GM12878 (cell line): ENCODE results near the gene RBBP5. TPM values are rescaled to one million over a fixed set of nuclear protein-coding genes. Genes with fewer than 3 reads are reported as not detected.

Experiments
- ATAC-seq: fragments of 200-7000 bp; cut with Tn5 transposase; 3 replicates; pipeline ENCODE4 v1.9.1; 2020; ENCODE audit warnings: mild to moderate bottlenecking, moderate library complexity
- BruUV-seq: library from RNA; stranded (reverse); fragments of 400-500 nt; replicated peaks from 2 replicates; lab custom pipeline; 2021; lab: Mats Ljungman, UMichigan
- CTCF ChIA-PET: fragments of 300-600 bp; sonication (Branson Sonifier 250); formaldehyde crosslinking; extraction: SDS; loops from one replicate; lab custom pipeline; 2021; ENCODE audit warnings: inconsistent platforms; lab: Yijun Ruan, JAX
- POLR2A ChIA-PET: fragments of 350-600 bp; formaldehyde crosslinking; extraction: SDS; loops from one replicate; lab custom pipeline; 2021; ENCODE audit warnings: inconsistent platforms; lab: Charles Lee
- RAD21 ChIA-PET: fragments of 300-600 bp; sonication (Branson Sonifier 250); formaldehyde crosslinking; loops from one replicate; lab custom pipeline; 2023; ENCODE audit warnings: antibody characterized with exemption; ENCODE audit not compliant: unreplicated experiment; lab: Charles Lee
- SMC1A ChIA-PET: fragments of 300-600 bp; sonication (Branson Sonifier 250); formaldehyde crosslinking; loops from one replicate; lab custom pipeline; 2023; ENCODE audit not compliant: unreplicated experiment, uncharacterized antibody; lab: Charles Lee
- DNase-seq: peaks from one replicate; pipeline ENCODE4 v3.0.0-alpha.2; 2011; ENCODE audit warnings: low read depth, low spot score
- FAIRE-seq: peaks from 3 replicates; lab custom pipeline; 2011; peaks lifted over from hg19 to GRCh38; lab: Jason Lieb, UNC
- H2AFZ ChIP-seq: 2 replicates; pipeline ENCODE4 v1.6.0; 2011; ENCODE audit warnings: low read depth, low read length, control low read depth; ENCODE audit not compliant: control insufficient read depth
- H3K27ac ChIP-seq: 2 replicates; pipeline ENCODE4 v1.5.1; 2011; ENCODE audit warnings: control low read depth; ENCODE audit not compliant: control insufficient read depth, insufficient read depth
- H3K27me3 ChIP-seq, 2 experiments: replicated peaks in 1 of 2; 2 replicates each; pipeline versions ENCODE4 v1.6.0 to v1.6.1; 2011; ENCODE audit warnings: low read length in 1 of 2; ENCODE audit not compliant: control insufficient read depth in 2 of 2, insufficient read depth in 2 of 2
- H3K36me3 ChIP-seq, 2 experiments: 2 replicates each; pipeline ENCODE4 v1.5.1; 2011; ENCODE audit warnings: low read length in 1 of 2; ENCODE audit not compliant: control insufficient read depth in 2 of 2, insufficient read depth in 2 of 2
- H3K4me1 ChIP-seq: 2 replicates; pipeline ENCODE4 v1.6.1; 2011; ENCODE audit warnings: mild to moderate bottlenecking, low read length, moderate library complexity, mixed read lengths; ENCODE audit not compliant: control insufficient read depth, insufficient read depth
- H3K4me2 ChIP-seq: 2 replicates; pipeline ENCODE4 v1.6.0; 2011; ENCODE audit warnings: control low read depth; ENCODE audit not compliant: control insufficient read depth, insufficient read depth
- H3K4me3 ChIP-seq: fragments of 200-600 bp; sonication (generic); 2 replicates; pipeline ENCODE4 v1.5.1; 2016
- H3K79me2 ChIP-seq: 2 replicates; pipeline ENCODE4 v1.6.0; 2011; ENCODE audit warnings: low read length; ENCODE audit not compliant: control insufficient read depth, insufficient read depth
- H3K9ac ChIP-seq: 2 replicates; pipeline ENCODE4 v1.8.0; 2011; ENCODE audit warnings: low read length, control low read depth, mixed read lengths; ENCODE audit not compliant: control insufficient read depth, insufficient read depth
- H3K9me3 ChIP-seq: replicated peaks from 3 replicates; pipeline ENCODE4 v1.5.1; 2011; ENCODE audit warnings: mild to moderate bottlenecking, low read length; ENCODE audit not compliant: control insufficient read depth, insufficient read depth
- H4K20me1 ChIP-seq: 2 replicates; pipeline ENCODE4 v1.6.0; 2011; ENCODE audit not compliant: control insufficient read depth, insufficient read depth
- KDM1A ChIP-seq: fragments of 200-600 bp; sonication (generic); IDR thresholded peaks from 2 replicates; pipeline ENCODE4 v1.6.1; 2016; ENCODE audit warnings: borderline replicate concordance
- PAX8 ChIP-seq: fragments of 450-650 bp; IDR thresholded peaks from 2 replicates; pipeline ENCODE4 v1.6.1; 2017; ENCODE audit warnings: mild to moderate bottlenecking, moderate library complexity
- POLR2AphosphoS2 ChIP-seq: IDR thresholded peaks from 2 replicates; pipeline ENCODE4 v1.6.1; 2011; ENCODE audit warnings: low read depth, mild to moderate bottlenecking, low read length, improper control_type of control experiment, moderate library complexity
- RFX5 ChIP-seq: IDR thresholded peaks from 2 replicates; pipeline ENCODE4 v1.6.1; 2011; ENCODE audit warnings: low read depth, low read length, improper control_type of control experiment
- TCF12 ChIP-seq: IDR thresholded peaks from 2 replicates; pipeline ENCODE4 v1.6.1; 2011; ENCODE audit warnings: low read depth, mild to moderate bottlenecking, low read length
- WGBS: methylation state at CpG from one replicate; pipeline ENCODE4 v1.1.6; 2016; ENCODE audit warnings: low lambda C conversion rate; ENCODE audit not compliant: insufficient replicate concordance, insufficient coverage; ENCODE audit errors: missing lambda C conversion rate; 5-methylcytosine and 5-hydroxymethylcytosine counted together
- in situ Hi-C: fragments of 300-500 bp; cut with MboI; formaldehyde crosslinking; loops from 9 replicates; pipeline ENCODE4 v1.14.3; 2018; ENCODE audit warnings: mixed read lengths
- intact Hi-C: fragments of 100-400 bp; cut with micrococcal nuclease; formaldehyde crosslinking; loops from one replicate; pipeline ENCODE4 v1.14.2; 2022; ENCODE audit not compliant: unreplicated experiment
- polyA plus RNA-seq, 11 experiments: library from polyadenylated mRNA; depleted of rRNA in 4 of 11; unstranded in 6 of 11; stranded (reverse) in 5 of 11; fragments of >200 nt; fragmentation: Nextera tagmentation in 4 of 11; fragmentation: Illumina TruSeq in 1 of 11; extraction: Ambion mirVana in 4 of 11; extraction: Trizol in 1 of 11; gene quantifications; 1 replicate in 1 of 11; 2 replicates in 10 of 11; pipeline versions ENCODE4 v1.2.1 to v1.2.3, GENCODE V29; 2011 to 2016; ENCODE audit warnings: inconsistent platforms in 2 of 11, missing spikeins in 2 of 11, low read depth in 1 of 11
- total RNA-seq, 4 experiments: library from RNA; depleted of rRNA in 3 of 4; stranded (reverse); fragments of >200 nt in 3 of 4; fragmentation: Illumina TruSeq in 1 of 4; extraction: Trizol in 1 of 4; gene quantifications; 2 replicates each; pipeline versions ENCODE4 v1.2.1 to v1.2.3, GENCODE V29; 2013 to 2021
- TF ChIP-seq, protein P1 (sequence below): fragments of 450-650 bp; IDR thresholded peaks from 2 replicates; pipeline ENCODE4 v1.6.1; 2017; ENCODE audit warnings: mild to moderate bottlenecking, moderate library complexity
- TF ChIP-seq, protein P2 (sequence below): fragments of 150-350 bp; IDR thresholded peaks from 2 replicates; pipeline ENCODE4 v1.6.1; 2014; ENCODE audit warnings: mild to moderate bottlenecking, low read depth, low read length

Gene RBBP5
- total and polyA plus RNA-seq, 10 of the 15 experiments (the other 5 are each of a cell fraction or from before 2014, with no cell fraction given): 10.0 to 20.6 (median 14.8) TPM

DNA sequence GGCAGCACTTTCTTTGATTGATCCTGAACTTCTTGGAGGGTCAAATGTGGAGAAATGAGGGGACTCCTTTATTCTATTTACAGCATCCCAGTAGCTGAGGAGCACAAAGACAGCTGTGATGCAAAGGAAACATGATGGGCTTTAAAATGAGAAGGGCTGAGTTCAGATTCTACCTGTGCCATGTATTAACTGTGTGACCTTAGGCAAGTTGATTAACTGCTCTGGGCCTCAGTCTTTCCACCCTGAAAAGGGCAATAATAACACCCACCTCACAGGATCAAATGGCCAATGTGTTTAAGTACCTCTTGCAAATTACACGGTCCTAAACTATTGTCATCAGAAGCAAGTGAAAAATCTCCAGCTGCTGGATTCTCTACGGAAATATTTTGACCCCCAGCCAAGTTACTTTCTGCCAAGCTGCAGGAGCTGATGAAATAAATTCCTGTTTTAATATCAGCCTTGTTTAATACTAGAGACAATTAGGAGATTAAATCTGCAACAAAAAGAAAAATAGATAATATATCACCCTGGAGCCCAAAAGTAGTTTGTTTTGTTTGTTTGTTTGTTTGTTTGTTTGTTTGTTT, 53.2 kb downstream of the RBBP5 start:
- no peak overlapping the region for H3K4me2 ChIP-seq
- BruUV-seq: no TSS peak
- H3K9me3 ChIP-seq: no peaks in the 10 kb centered on the region
- intact Hi-C loops: no loop called here
- no peak overlapping the region for H3K9ac ChIP-seq
- SMC1A ChIA-PET: interaction anchor here (1.1 to 1.7 kb wide), 2 partner anchors 92 to 187 kb away, joined by 3 to 5 read pairs; no protein-coding TSS in a partner anchor
- CTCF ChIA-PET: interaction anchor here (1.1 kb wide), 1 partner anchor 73 kb away, joined by 3 read pairs; no protein-coding TSS in a partner anchor
- no peak overlapping the region for H2AFZ ChIP-seq
- RAD21 ChIA-PET: no interaction called here
- no peaks in the 10 kb centered on the region for H3K27me3 ChIP-seq
- no peaks in the 10 kb centered on the region for H4K20me1 ChIP-seq
- FAIRE-seq (no peak), ATAC-seq (no peak), DNase-seq (no peak)
- H3K79me2 ChIP-seq: no peaks in the 10 kb centered on the region
- 72% methylated on average over 2 of the region's 2 CpGs for WGBS
- H3K4me3 ChIP-seq: no peak overlapping the region
- in situ Hi-C loops: no loop called here
- POLR2A ChIA-PET: no interaction called here
- H3K27ac ChIP-seq: no peak overlapping the region
- H3K36me3 ChIP-seq: no peaks in the 10 kb centered on the region
- TF ChIP-seq, protein P1, sequence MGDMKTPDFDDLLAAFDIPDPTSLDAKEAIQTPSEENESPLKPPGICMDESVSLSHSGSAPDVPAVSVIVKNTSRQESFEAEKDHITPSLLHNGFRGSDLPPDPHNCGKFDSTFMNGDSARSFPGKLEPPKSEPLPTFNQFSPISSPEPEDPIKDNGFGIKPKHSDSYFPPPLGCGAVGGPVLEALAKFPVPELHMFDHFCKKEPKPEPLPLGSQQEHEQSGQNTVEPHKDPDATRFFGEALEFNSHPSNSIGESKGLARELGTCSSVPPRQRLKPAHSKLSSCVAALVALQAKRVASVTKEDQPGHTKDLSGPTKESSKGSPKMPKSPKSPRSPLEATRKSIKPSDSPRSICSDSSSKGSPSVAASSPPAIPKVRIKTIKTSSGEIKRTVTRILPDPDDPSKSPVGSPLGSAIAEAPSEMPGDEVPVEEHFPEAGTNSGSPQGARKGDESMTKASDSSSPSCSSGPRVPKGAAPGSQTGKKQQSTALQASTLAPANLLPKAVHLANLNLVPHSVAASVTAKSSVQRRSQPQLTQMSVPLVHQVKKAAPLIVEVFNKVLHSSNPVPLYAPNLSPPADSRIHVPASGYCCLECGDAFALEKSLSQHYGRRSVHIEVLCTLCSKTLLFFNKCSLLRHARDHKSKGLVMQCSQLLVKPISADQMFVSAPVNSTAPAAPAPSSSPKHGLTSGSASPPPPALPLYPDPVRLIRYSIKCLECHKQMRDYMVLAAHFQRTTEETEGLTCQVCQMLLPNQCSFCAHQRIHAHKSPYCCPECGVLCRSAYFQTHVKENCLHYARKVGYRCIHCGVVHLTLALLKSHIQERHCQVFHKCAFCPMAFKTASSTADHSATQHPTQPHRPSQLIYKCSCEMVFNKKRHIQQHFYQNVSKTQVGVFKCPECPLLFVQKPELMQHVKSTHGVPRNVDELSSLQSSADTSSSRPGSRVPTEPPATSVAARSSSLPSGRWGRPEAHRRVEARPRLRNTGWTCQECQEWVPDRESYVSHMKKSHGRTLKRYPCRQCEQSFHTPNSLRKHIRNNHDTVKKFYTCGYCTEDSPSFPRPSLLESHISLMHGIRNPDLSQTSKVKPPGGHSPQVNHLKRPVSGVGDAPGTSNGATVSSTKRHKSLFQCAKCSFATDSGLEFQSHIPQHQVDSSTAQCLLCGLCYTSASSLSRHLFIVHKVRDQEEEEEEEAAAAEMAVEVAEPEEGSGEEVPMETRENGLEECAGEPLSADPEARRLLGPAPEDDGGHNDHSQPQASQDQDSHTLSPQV: no peak
- TF ChIP-seq KDM1A (no peak), TCF12 (no peak), PAX8 (no peak), POLR2AphosphoS2 (no peak), RFX5 (no peak)
- TF ChIP-seq, protein P2, sequence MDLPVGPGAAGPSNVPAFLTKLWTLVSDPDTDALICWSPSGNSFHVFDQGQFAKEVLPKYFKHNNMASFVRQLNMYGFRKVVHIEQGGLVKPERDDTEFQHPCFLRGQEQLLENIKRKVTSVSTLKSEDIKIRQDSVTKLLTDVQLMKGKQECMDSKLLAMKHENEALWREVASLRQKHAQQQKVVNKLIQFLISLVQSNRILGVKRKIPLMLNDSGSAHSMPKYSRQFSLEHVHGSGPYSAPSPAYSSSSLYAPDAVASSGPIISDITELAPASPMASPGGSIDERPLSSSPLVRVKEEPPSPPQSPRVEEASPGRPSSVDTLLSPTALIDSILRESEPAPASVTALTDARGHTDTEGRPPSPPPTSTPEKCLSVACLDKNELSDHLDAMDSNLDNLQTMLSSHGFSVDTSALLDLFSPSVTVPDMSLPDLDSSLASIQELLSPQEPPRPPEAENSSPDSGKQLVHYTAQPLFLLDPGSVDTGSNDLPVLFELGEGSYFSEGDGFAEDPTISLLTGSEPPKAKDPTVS: no peak
- no peaks in the 10 kb centered on the region for H3K4me1 ChIP-seq
